ENCODE measurements around the gene GJC2.

GJC2 gene

DNA sequence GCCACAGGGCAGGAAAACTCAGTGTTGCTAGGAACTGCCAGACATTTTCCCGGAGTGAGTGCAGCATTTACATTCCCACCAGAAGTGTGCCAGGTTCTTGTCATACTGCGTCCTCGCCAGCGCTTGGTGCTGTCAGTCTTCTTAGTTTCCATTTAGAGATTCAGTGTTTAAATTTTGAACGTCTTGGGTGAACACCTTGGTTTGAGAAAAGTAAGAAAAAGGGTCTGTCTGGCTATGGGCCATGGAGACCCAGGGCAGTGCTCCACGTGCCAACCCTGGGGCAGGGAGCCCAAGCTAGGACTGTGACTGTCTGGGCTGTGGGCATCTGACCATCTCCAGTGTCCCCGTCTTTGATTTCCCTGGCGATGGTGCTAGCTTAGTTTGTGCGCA is 31.9 kb downstream of the GJC2 start:
- H3K4me3 ChIP-seq (replicated peaks; ENCODE audit: insufficient read depth, low read length), result no peak overlapping the region
- no peak for DNase-seq (ENCODE audit: low read depth in 1 of 2, low spot score in 1 of 2)
- H3K27me3 ChIP-seq (ENCODE audit: insufficient read depth, poor library complexity, severe bottlenecking), result no peaks in the 10 kb centered on the region
- TF ChIP-seq POLR2AphosphoS5 (IDR thresholded peaks at IDR 0.05; ENCODE audit: low read depth) (no peak), GABPA (IDR thresholded peaks at IDR 0.05; ENCODE audit: low read depth) (no peak), SPI1 (IDR thresholded peaks at IDR 0.05; ENCODE audit: borderline replicate concordance, low read depth) (no peak)
- TF ChIP-seq, protein P1, sequence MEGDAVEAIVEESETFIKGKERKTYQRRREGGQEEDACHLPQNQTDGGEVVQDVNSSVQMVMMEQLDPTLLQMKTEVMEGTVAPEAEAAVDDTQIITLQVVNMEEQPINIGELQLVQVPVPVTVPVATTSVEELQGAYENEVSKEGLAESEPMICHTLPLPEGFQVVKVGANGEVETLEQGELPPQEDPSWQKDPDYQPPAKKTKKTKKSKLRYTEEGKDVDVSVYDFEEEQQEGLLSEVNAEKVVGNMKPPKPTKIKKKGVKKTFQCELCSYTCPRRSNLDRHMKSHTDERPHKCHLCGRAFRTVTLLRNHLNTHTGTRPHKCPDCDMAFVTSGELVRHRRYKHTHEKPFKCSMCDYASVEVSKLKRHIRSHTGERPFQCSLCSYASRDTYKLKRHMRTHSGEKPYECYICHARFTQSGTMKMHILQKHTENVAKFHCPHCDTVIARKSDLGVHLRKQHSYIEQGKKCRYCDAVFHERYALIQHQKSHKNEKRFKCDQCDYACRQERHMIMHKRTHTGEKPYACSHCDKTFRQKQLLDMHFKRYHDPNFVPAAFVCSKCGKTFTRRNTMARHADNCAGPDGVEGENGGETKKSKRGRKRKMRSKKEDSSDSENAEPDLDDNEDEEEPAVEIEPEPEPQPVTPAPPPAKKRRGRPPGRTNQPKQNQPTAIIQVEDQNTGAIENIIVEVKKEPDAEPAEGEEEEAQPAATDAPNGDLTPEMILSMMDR (IDR thresholded peaks at IDR 0.05; ENCODE audit: insufficient read depth, low read length), result no peak
- TF ChIP-seq, protein P2, sequence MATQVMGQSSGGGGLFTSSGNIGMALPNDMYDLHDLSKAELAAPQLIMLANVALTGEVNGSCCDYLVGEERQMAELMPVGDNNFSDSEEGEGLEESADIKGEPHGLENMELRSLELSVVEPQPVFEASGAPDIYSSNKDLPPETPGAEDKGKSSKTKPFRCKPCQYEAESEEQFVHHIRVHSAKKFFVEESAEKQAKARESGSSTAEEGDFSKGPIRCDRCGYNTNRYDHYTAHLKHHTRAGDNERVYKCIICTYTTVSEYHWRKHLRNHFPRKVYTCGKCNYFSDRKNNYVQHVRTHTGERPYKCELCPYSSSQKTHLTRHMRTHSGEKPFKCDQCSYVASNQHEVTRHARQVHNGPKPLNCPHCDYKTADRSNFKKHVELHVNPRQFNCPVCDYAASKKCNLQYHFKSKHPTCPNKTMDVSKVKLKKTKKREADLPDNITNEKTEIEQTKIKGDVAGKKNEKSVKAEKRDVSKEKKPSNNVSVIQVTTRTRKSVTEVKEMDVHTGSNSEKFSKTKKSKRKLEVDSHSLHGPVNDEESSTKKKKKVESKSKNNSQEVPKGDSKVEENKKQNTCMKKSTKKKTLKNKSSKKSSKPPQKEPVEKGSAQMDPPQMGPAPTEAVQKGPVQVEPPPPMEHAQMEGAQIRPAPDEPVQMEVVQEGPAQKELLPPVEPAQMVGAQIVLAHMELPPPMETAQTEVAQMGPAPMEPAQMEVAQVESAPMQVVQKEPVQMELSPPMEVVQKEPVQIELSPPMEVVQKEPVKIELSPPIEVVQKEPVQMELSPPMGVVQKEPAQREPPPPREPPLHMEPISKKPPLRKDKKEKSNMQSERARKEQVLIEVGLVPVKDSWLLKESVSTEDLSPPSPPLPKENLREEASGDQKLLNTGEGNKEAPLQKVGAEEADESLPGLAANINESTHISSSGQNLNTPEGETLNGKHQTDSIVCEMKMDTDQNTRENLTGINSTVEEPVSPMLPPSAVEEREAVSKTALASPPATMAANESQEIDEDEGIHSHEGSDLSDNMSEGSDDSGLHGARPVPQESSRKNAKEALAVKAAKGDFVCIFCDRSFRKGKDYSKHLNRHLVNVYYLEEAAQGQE (IDR thresholded peaks at IDR 0.05; ENCODE audit: insufficient replicate concordance, low read depth), result no peak
- H3K27ac ChIP-seq (replicated peaks), result no peak overlapping the region

- no peaks in the 10 kb centered on the region for H3K27me3 ChIP-seq (ENCODE audit: insufficient read depth, poor library complexity, severe bottlenecking)
- H3K27ac ChIP-seq (replicated peaks), result no peak overlapping the region
- TF ChIP-seq, protein P2 (IDR thresholded peaks at IDR 0.05; ENCODE audit: insufficient replicate concordance, low read depth), result no peak
- TF ChIP-seq POLR2AphosphoS5 (IDR thresholded peaks at IDR 0.05; ENCODE audit: low read depth), result no peak
- TF ChIP-seq, protein P1 (IDR thresholded peaks at IDR 0.05; ENCODE audit: insufficient read depth, low read length), result no peak
- no peak for TF ChIP-seq GABPA (IDR thresholded peaks at IDR 0.05; ENCODE audit: low read depth)
- TF ChIP-seq SPI1 (IDR thresholded peaks at IDR 0.05; ENCODE audit: borderline replicate concordance, low read depth), result no peak
- no peak for DNase-seq (ENCODE audit: low read depth in 1 of 2, low spot score in 1 of 2)
- no peak overlapping the region for H3K4me3 ChIP-seq (replicated peaks; ENCODE audit: insufficient read depth, low read length)
Observed at GRCh38 chr1:228182296-228183030, 32.7 kb downstream of the GJC2 start.

DNA sequence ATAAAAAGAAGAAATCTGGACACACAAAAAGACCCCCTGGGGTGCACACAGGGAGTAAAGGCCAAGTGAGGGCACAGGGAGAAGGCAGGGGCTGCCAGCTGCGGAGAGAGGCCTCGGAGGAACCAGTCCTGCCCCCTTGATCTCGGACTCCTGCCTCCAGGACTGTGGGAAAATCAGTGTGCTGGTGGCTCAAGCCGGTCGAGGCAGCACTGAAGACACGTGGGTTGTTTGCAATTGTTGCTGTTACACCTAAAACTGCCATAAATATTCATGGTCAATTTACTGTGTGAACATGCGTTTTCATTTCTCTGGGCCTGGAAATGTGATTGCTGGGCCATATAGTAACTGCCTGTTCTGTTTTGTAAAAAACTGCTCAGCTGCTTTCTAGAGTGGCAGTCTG is 34.4 kb downstream of the GJC2 start:
- TF ChIP-seq, protein P2 (IDR thresholded peaks at IDR 0.05; ENCODE audit: insufficient replicate concordance, low read depth), result no peak
- TF ChIP-seq SPI1 (IDR thresholded peaks at IDR 0.05; ENCODE audit: borderline replicate concordance, low read depth), result no peak
- TF ChIP-seq, protein P1 (IDR thresholded peaks at IDR 0.05; ENCODE audit: insufficient read depth, low read length), result no peak
- H3K27me3 ChIP-seq (ENCODE audit: insufficient read depth, poor library complexity, severe bottlenecking), result no peaks in the 10 kb centered on the region
- DNase-seq (ENCODE audit: low read depth in 1 of 2, low spot score in 1 of 2), result no peak
- no peak overlapping the region for H3K4me3 ChIP-seq (replicated peaks; ENCODE audit: insufficient read depth, low read length)
- no peak overlapping the region for H3K27ac ChIP-seq (replicated peaks)

Measured in HL-60 (cell line).